Natural killer cell treated with Interleukin-12 subunit alpha and Interleukin-12 subunit beta and Interleukin-15 and Interleukin-18, amount 100 ng/mL, for 72 hours (primary cell): ENCODE results near the gene PLEK. TPM values are rescaled to one million over a fixed set of nuclear protein-coding genes. Genes with fewer than 3 reads are reported as not detected.
"Not testable (repeated sequence)": the region's sequence is repeated elsewhere in the genome, so short reads cannot be mapped to it uniquely, and the experiment has no call there.

ENCODE experiments used
- ATAC-seq, 2 donors: fragments of 150-1000 bp; cut with Tn5 transposase in 1 of 2; sonication (Bioruptor Pico), chemical (Tn5 transposase) in 1 of 2; 2 replicates each; pipeline ENCODE4 v1.10.0; 2021
- DNase-seq: peaks from one replicate; pipeline ENCODE4 v3.0.0; 2022; ENCODE audit warnings: low spot score
- H3K27ac Mint-ChIP-seq, 2 donors: 1 replicate in 1 of 2; 2 replicates in 1 of 2; pipeline ENCODE4 v1.8.0; 2022; ENCODE audit warnings: mixed read lengths in 2 of 2, mild to moderate bottlenecking in 1 of 2, moderate library complexity in 1 of 2
- H3K27me3 Mint-ChIP-seq, 2 donors: 1 replicate in 1 of 2; 2 replicates in 1 of 2; pipeline ENCODE4 v1.8.0; 2022; ENCODE audit warnings: mixed read lengths in 2 of 2
- H3K36me3 Mint-ChIP-seq: one replicate; pipeline ENCODE4 v1.8.0; 2022; ENCODE audit warnings: mixed read lengths
- H3K4me1 Mint-ChIP-seq, 2 donors: 1 replicate in 1 of 2; 2 replicates in 1 of 2; pipeline ENCODE4 v1.8.0; 2022; ENCODE audit warnings: low read depth in 2 of 2, mixed read lengths in 2 of 2, mild to moderate bottlenecking in 1 of 2
- H3K4me3 Mint-ChIP-seq: one replicate; pipeline ENCODE4 v1.8.0; 2022; ENCODE audit warnings: mixed read lengths
- H3K9me3 Mint-ChIP-seq: 2 replicates; pipeline ENCODE4 v1.8.0; 2022; ENCODE audit warnings: mixed read lengths
- total RNA-seq, 2 donors: library from RNA; stranded (reverse); gene quantifications; one replicate each; pipeline ENCODE4 v1.2.3, GENCODE V29; 2022

The PLEK gene
- total RNA-seq, 2 donors from 2014 or later = 209 to 569 TPM

GRCh38 chr2:68396093-68396492 lies 31.0 kb downstream of the PLEK start:
- H3K4me1 Mint-ChIP-seq = peaks cover 58 to 74% of the 10 kb centered on the region in 2 donors
- H3K27ac Mint-ChIP-seq = peak overlapping the region; percentile 74 to 76
- H3K4me3 Mint-ChIP-seq = peak overlapping the region; percentile 7
- no peak for ATAC-seq
- DNase-seq = no peak
- H3K27me3 Mint-ChIP-seq = no peaks in the 10 kb centered on the region
- peaks cover 8% of the 10 kb centered on the region for H3K9me3 Mint-ChIP-seq
- H3K36me3 Mint-ChIP-seq = peaks cover 84% of the 10 kb centered on the region

- not testable (repeated sequence) for H3K27me3 Mint-ChIP-seq, DNase-seq, ATAC-seq, H3K4me3 Mint-ChIP-seq
- H3K4me1 Mint-ChIP-seq = peaks cover 60 to 78% of the 10 kb centered on the region in 2 donors
- H3K9me3 Mint-ChIP-seq = peaks cover 12% of the 10 kb centered on the region
- peak overlapping the region; percentile 74 to 76 for H3K27ac Mint-ChIP-seq
- peaks cover 86% of the 10 kb centered on the region for H3K36me3 Mint-ChIP-seq
Measured at GRCh38 chr2:68397704-68398263, 32.7 kb downstream of the PLEK start.

- Mint-ChIP-seq H3K36me3 (peaks cover 75% of the 10 kb centered on the region), H3K27me3 (no peaks in the 10 kb centered on the region), H3K4me3 (peak overlapping the region; percentile 26), H3K27ac (peak overlapping the region; percentile 74 to 76), H3K9me3 (peaks cover 19% of the 10 kb centered on the region), H3K4me1 (peaks cover 82 to 84% of the 10 kb centered on the region in 2 donors)
- no peak for DNase-seq
- ATAC-seq = peak; percentile 67 to 72
Measured at GRCh38 chr2:68403199-68403644, 38.1 kb downstream of the PLEK start.

- DNase-seq (no peak), ATAC-seq (no peak)
- Mint-ChIP-seq H3K27ac (peak overlapping the region in 1 of 2 donors; percentile 76), H3K4me1 (peaks cover 77 to 80% of the 10 kb centered on the region in 2 donors), H3K4me3 (no peak overlapping the region), H3K36me3 (peaks cover 68% of the 10 kb centered on the region), H3K9me3 (peaks cover 20% of the 10 kb centered on the region), H3K27me3 (no peaks in the 10 kb centered on the region)
Measured at GRCh38 chr2:68404164-68404563, 39.1 kb downstream of the PLEK start.

GRCh38 chr2:68404893-68405799 lies 40.1 kb downstream of the PLEK start:
- H3K4me3 Mint-ChIP-seq = no peak overlapping the region
- peak overlapping the region in 1 of 2 donors; percentile 76 for H3K27ac Mint-ChIP-seq
- ATAC-seq (no peak), DNase-seq (no peak)
- peaks cover 22% of the 10 kb centered on the region for H3K9me3 Mint-ChIP-seq
- H3K4me1 Mint-ChIP-seq = peaks cover 73 to 77% of the 10 kb centered on the region in 2 donors
- H3K27me3 Mint-ChIP-seq = no peaks in the 10 kb centered on the region
- H3K36me3 Mint-ChIP-seq = peaks cover 58% of the 10 kb centered on the region

- ATAC-seq = no peak
- Mint-ChIP-seq H3K4me3 (peak overlapping the region; percentile 74), H3K27ac (peak overlapping the region; percentile 80 to 83), H3K36me3 (peaks cover 19% of the 10 kb centered on the region), H3K4me1 (peaks cover 55 to 74% of the 10 kb centered on the region in 2 donors), H3K9me3 (peaks cover 12% of the 10 kb centered on the region), H3K27me3 (no peaks in the 10 kb centered on the region)
- DNase-seq = no peak
Measured at GRCh38 chr2:68411397-68412126, 46.5 kb downstream of the PLEK start.

- H3K9me3 Mint-ChIP-seq = peaks cover 12% of the 10 kb centered on the region
- H3K36me3 Mint-ChIP-seq = peaks cover 12% of the 10 kb centered on the region
- DNase-seq (no peak), ATAC-seq (peak in 1 of 2 donors; percentile 45)
- peak overlapping the region; percentile 80 to 83 for H3K27ac Mint-ChIP-seq
- no peaks in the 10 kb centered on the region for H3K27me3 Mint-ChIP-seq
- peaks cover 54 to 74% of the 10 kb centered on the region in 2 donors for H3K4me1 Mint-ChIP-seq
- H3K4me3 Mint-ChIP-seq = peak overlapping the region; percentile 74
Measured at GRCh38 chr2:68412127-68412819, 47.2 kb downstream of the PLEK start.

GRCh38 chr2:68413466-68413865 lies 48.4 kb downstream of the PLEK start:
- DNase-seq (no peak), ATAC-seq (no peak)
- peak overlapping the region; percentile 18 for H3K4me3 Mint-ChIP-seq
- H3K4me1 Mint-ChIP-seq = peaks cover 55 to 76% of the 10 kb centered on the region in 2 donors
- no peaks in the 10 kb centered on the region for H3K27me3 Mint-ChIP-seq
- H3K27ac Mint-ChIP-seq = peak overlapping the region; percentile 69 to 80
- peaks cover 7% of the 10 kb centered on the region for H3K9me3 Mint-ChIP-seq
- peaks cover under 1% of the 10 kb centered on the region for H3K36me3 Mint-ChIP-seq

GRCh38 chr2:68414452-68414851 lies 49.4 kb downstream of the PLEK start:
- H3K4me1 Mint-ChIP-seq = peaks cover 59 to 76% of the 10 kb centered on the region in 2 donors
- no peaks in the 10 kb centered on the region for H3K36me3 Mint-ChIP-seq
- peak overlapping the region; percentile 74 to 93 for H3K27ac Mint-ChIP-seq

GRCh38 chr2:68414876-68415275 lies 49.8 kb downstream of the PLEK start:
- Mint-ChIP-seq H3K9me3 (peaks cover 7% of the 10 kb centered on the region), H3K27me3 (no peaks in the 10 kb centered on the region), H3K4me3 (no peak overlapping the region), H3K27ac (peak overlapping the region; percentile 74 to 93), H3K36me3 (no peaks in the 10 kb centered on the region), H3K4me1 (peaks cover 62 to 76% of the 10 kb centered on the region in 2 donors)
- ATAC-seq (no peak), DNase-seq (no peak)

More at GRCh38 chr2:68414452-68414851, 49.4 kb downstream of the PLEK start:
- no peak overlapping the region for H3K4me3 Mint-ChIP-seq
- peaks cover 7% of the 10 kb centered on the region for H3K9me3 Mint-ChIP-seq
- DNase-seq = no peak
- no peak for ATAC-seq
- no peaks in the 10 kb centered on the region for H3K27me3 Mint-ChIP-seq

GRCh38 chr2:68415521-68415920 lies 50.4 kb downstream of the PLEK start:
- H3K27ac Mint-ChIP-seq = peak overlapping the region; percentile 74 to 93
- no peak overlapping the region for H3K4me3 Mint-ChIP-seq
- no peaks in the 10 kb centered on the region for H3K27me3 Mint-ChIP-seq
- DNase-seq (no peak), ATAC-seq (no peak)
- no peaks in the 10 kb centered on the region for H3K36me3 Mint-ChIP-seq
- H3K4me1 Mint-ChIP-seq = peaks cover 60 to 75% of the 10 kb centered on the region in 2 donors
- H3K9me3 Mint-ChIP-seq = peaks cover 2% of the 10 kb centered on the region

- H3K27ac Mint-ChIP-seq = peak overlapping the region; percentile 74 to 93
- DNase-seq = no peak
- peak overlapping the region; percentile 27 for H3K4me3 Mint-ChIP-seq
- H3K27me3 Mint-ChIP-seq = no peaks in the 10 kb centered on the region
- ATAC-seq = no peak
- peaks cover 2% of the 10 kb centered on the region for H3K9me3 Mint-ChIP-seq
- peaks cover 63 to 77% of the 10 kb centered on the region in 2 donors for H3K4me1 Mint-ChIP-seq
- no peaks in the 10 kb centered on the region for H3K36me3 Mint-ChIP-seq
Measured at GRCh38 chr2:68416081-68416675, 51.1 kb downstream of the PLEK start.

- H3K9me3 Mint-ChIP-seq = peaks cover 5% of the 10 kb centered on the region
- DNase-seq (no peak), ATAC-seq (peak; percentile 70 to 74)
- H3K36me3 Mint-ChIP-seq = peaks cover 5% of the 10 kb centered on the region
- peaks cover 60 to 69% of the 10 kb centered on the region in 2 donors for H3K4me1 Mint-ChIP-seq
- H3K4me3 Mint-ChIP-seq = peak overlapping the region; percentile 64
- H3K27ac Mint-ChIP-seq = peak overlapping the region; percentile 74 to 93
- no peaks in the 10 kb centered on the region for H3K27me3 Mint-ChIP-seq
Measured at GRCh38 chr2:68417926-68418325, 52.8 kb downstream of the PLEK start.
